Central memory CD4-positive, alpha-beta T cell (primary cell): ENCODE results near the gene EMID1.

ENCODE experiments used
- DNase-seq: peaks from one replicate; pipeline ENCODE4 v3.0.0; 2022
- total RNA-seq, 3 experiments: gene quantifications; one replicate each; lab custom pipeline; 2026; lab: John Stamatoyannopoulos, UW

The EMID1 gene
- 0 to 0.19 (median 0) reads per million in 3 experiments for total RNA-seq

GRCh38 chr22:29205594-29206371 lies at the start of gene EMID1:
Gene EMID1 (plus strand): TSS chr22:29205896. CDS start chr22:29206039, 143 bp downstream.
- DNase-seq: no peak

DNA sequence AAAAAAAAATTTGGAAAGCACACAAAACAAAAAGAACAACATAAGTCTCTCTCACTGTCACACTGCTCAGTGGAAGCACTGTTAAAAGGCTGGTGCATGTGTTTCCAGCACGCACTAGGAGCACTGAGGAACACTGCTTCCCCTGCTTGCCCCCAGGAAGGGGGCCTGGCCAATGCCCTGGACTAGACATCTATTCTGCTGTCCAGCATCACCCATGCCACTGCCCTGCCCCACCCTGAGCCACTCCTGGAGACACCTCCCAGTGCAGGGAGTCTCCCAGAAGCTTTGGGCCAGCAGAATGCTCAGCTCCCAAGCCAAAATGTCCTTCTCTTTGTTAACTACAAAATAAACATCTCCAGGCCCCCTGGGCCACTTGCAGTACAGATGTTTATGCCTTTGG lies 49.7 kb upstream of the EMID1 start:
- DNase-seq: no peak

GRCh38 chr22:29156507-29156906 lies 49.2 kb upstream of the EMID1 start:
- DNase-seq: no peak

DNA sequence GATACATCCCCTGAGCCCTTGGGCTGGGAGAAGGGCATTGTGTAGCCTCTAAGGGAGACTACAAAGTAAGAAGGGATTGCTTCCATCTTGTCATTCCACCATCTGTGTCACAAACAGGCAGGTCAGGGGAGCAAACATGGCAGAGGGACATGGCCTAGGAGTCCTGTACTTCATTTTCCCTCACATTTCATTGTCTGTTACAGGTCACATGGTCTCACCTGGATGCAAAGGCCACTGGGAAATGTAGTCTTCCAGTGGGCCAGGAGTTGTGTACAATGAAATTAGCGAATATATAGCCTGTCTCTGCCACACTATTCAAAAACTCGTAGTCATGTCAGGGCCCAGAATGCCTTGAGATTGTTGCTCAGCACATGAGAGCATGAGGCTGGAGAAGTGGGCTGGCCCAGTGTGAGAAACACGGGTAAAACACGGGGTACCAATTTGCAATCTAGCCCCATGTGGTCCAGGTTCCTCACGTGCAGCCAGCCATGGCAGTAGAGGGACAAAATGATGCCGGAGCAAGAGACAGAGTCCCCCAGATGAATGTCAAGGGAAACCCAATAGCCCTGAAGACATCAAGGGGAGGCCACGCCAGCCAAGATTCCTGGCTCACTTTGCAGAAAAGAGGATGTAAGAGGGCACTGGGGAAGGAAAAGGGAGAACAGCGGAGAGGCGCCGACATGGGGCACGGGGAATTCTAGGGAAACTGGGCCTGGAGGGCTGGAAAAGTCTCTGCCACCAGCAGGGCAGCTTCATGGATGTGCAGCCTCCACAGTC lies 47.7 kb upstream of the EMID1 start:
- DNase-seq: no peak

- no peak for DNase-seq
These were observed 47.1 kb upstream of the EMID1 start for GRCh38 chr22:29158546-29158945.

DNA sequence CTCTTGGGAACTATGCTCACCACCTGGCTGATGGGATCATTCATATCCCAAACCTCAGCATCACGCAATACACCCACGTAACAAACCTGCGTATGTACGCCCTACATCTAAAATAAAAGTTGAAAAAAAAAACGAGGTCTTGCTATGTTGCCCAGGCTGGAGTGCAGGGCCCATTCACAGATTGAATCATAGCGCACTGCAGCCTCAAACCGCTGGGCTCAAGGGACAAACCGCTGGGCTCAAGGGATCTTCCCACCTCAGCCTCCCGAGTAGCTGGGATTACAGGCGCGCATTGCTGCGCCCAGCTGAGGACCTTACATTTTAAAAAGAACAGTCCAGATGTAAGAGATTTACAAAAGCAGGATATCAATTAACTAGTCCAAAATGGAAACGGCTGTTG lies 41.9 kb upstream of the EMID1 start:
- no peak for DNase-seq

GRCh38 chr22:29165321-29166060 lies 40.2 kb upstream of the EMID1 start:
- DNase-seq: no peak

DNA sequence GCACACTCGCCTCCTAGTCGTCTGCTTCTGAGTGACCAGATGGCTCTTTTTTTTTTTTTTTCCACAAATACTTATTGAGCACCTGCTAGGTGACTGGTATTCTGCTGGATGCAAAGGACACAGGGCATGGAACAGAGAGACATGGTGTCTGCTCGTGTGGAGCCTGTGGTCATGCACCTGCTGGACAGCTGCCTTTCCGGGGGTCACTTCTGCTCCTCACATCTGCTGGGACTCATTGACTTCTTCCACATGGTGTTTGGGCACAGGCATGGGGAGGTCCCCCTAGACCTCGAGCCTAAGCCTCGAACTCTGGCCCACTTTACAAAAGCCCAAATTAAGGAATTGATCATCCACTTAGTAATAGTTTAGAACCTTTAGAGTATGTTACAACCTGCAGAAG lies 39.5 kb upstream of the EMID1 start:
- no peak for DNase-seq

GRCh38 chr22:29167032-29167911 lies 38.4 kb upstream of the EMID1 start:
- DNase-seq: peak; percentile 25

DNA sequence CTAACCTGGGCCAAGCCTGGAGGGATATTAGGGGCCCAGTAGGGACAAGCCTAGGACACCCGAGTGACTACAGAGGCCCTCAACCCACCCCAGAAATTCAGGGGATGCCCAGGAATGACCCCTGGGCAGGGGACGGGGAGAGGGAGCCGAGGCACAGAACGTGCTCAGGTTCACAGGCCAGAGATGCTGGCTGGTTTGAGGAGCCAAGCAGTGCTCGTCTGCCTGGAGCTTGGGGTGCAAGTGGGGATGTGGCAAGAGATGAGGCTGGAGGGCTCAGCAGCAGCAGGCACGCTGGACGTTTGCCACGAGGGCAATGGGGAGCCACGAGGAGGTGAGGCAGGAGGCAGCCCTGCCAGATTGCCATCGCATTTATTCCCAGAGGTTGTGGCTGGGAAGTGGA lies 34.0 kb upstream of the EMID1 start:
- no peak for DNase-seq

DNA sequence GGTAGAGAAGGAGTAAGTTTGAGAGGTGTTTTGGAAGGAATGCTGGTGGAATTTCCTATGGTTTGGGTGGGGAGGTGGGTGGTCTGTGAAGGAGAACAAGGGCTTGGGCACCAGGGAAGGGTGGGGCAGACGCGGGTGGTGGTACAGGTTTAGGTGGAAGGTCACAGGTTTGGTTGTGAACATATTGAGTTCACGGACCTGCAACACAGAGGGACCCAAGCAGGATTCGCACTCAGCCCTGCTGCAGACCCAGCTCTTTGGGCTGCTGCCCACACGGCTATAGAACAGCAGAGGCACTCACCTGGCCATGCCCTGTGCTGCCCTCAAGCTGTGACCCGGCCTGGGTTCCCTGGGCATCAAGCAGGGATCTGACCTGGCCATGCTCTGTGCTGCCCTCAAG lies 33.5 kb upstream of the EMID1 start:
- no peak for DNase-seq

DNA sequence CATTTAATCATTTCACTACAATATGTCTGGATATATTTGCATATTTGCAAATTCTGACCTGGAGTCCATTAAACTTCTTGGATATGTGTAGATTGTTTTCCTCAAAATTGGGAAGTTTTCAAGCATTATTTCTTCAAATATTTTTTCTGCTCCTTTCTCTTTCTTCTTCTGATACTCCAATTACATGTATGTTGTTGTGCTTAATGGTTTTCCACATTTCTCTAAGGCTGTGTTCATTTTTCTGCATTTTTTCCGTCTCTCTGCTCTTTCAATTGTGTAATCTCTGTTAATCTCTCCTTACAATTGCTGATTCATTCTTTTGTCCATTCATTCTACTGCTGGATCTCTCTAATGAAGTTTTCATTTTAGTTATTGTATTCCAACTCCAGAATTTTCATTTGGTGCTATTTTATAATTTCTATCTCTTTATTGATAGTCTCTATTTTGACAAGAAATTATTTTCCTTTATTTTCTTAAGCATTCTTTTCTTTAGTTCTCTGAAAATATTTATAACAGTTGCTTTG lies 30.3 kb upstream of the EMID1 start:
- no peak for DNase-seq

DNA sequence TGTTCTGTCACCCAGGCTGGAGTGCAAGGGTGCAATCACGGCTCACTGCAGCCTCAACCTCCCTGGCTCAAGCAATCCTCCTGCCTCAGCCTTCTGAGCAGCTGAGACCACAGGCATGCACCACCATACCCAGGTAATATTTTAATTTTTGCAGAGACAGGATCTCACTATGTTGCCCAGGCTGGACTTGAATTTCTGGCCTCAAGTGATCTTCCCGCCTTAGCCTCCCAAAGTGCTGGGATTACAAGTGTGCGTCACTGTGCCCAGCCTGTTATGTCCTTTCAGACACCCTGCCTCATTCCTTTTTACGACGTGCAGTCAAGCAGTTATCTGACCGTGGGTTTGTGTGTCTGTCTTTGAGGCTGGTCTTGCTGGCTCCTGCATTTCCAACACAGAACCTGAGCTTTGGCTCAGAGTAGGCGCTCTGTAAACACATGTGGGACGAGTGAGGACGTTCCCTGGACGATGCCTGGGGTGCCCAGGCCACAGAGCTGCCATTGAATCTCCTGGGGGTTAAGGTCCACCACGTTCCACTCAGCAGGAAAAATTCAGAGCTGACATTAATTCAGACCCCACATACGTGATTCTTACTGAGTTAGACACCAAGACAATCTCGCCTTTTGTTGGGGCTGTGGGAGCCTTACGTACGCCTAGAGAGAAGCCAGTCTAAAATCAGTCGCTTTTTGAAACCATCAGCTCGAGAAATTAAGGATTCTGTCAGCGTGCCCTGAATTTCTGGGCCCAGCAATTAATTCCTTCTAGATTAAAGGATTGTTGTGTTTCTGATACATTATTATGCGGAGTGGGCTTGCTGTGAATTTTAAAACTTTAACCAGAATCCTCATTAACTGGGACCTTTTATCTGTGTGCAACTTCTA lies 21.5 kb upstream of the EMID1 start:
- no peak for DNase-seq

- no peak for DNase-seq
These were observed 20.7 kb upstream of the EMID1 start for GRCh38 chr22:29184849-29185490.

DNA sequence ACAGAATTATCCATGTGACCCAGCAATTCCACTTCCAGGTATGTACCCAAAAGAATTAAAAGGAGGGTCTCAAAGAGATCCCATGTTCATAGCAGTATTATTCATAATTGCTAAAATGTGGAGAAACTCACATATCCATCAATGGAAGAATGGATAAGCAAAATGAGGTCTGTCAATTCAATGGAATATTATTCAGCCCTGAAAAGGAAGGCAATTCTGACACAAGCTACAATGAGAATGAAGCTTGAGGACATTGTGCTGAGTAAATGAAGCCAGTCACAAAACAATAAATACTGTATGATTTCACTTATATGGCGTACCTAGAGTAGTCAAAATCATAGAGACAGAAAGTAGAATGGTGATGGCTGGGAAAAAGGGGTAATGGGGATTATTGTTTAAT lies 19.4 kb upstream of the EMID1 start:
- DNase-seq: no peak

- no peak for DNase-seq
These were observed 17.9 kb upstream of the EMID1 start for GRCh38 chr22:29187831-29188230.

- no peak for DNase-seq
These were observed 15.6 kb upstream of the EMID1 start for GRCh38 chr22:29190051-29190450.

DNA sequence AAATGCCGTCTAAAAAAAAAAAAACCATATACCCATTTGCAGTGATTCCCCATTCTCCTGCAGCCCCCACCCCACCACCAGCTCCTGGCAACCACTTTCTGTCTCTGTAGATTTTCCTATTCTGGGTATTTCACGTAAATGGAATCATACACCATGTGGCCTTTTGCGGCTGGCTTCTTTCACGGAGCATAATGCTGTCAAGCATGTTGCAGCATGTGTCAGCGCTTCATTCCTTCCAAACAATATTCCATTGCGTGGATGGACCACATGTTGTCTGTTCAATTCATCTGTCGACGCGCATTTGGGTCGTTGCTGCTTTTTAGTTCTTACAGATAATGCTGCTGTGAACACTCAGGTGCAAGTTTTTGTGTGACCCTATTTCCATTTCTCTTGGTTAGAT lies 14.8 kb upstream of the EMID1 start:
- DNase-seq: no peak

- no peak for DNase-seq
These were observed 12.7 kb upstream of the EMID1 start for GRCh38 chr22:29193021-29193420.

DNA sequence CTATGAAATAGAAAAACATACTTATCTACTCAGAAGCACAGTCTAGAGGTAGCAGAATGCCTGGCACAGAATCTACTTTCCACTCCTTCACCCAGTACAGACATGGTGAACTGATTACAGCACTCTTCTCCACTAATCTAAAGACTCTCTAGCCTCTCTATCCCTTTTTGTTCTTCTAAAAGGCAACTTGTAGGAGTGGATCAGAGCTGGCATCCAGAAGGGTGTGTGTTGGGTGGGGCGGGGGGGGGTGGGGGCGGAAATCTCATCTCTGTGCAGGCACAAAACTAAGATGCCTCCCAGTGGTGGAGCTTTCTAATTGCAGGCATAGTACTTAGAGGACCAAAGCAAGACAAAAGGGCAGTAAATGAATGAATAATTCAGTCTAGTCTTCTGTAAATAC lies 11.5 kb upstream of the EMID1 start:
- no peak for DNase-seq
